Measurements from ENCODE around the gene ZAR1L.
"Not testable (repeated sequence)": the region's sequence is repeated elsewhere in the genome, so short reads cannot be mapped to it uniquely, and the experiment has no call there.

Gene ZAR1L

GRCh38 chr13:32315238-32316027, at the start of gene ZAR1L, which contains the start of gene BRCA2:
Gene ZAR1L, minus strand, starts transcription at chr13:32315363. Its CDS starts 3,438 bp downstream, at chr13:32311925.
Gene BRCA2, plus strand, starts transcription at chr13:32315508. Its CDS starts 953 bp downstream, at chr13:32316461.
- peak; percentile 78 for DNase-seq (ENCODE audit: extremely low read depth in 1 of 2, low read depth in 1 of 2)

- no peak for DNase-seq (ENCODE audit: extremely low read depth in 1 of 2, low read depth in 1 of 2)
These were observed 47.4 kb upstream of the ZAR1L start for GRCh38 chr13:32362574-32362973.

GRCh38 chr13:32355935-32356334, 40.8 kb upstream of the ZAR1L start:
- not testable (repeated sequence) for DNase-seq (ENCODE audit: extremely low read depth in 1 of 2, low read depth in 1 of 2)

GRCh38 chr13:32354040-32354439, 38.9 kb upstream of the ZAR1L start:
- DNase-seq (ENCODE audit: extremely low read depth in 1 of 2, low read depth in 1 of 2): no peak

- not testable (repeated sequence) for DNase-seq (ENCODE audit: extremely low read depth in 1 of 2, low read depth in 1 of 2)
These were observed 35.8 kb upstream of the ZAR1L start for GRCh38 chr13:32350839-32351441.

- no peak for DNase-seq (ENCODE audit: extremely low read depth in 1 of 2, low read depth in 1 of 2)
These were observed 32.5 kb upstream of the ZAR1L start for GRCh38 chr13:32347651-32348050.

- DNase-seq (ENCODE audit: extremely low read depth in 1 of 2, low read depth in 1 of 2): no peak
These were observed 25.8 kb upstream of the ZAR1L start for GRCh38 chr13:32340914-32341313.

- DNase-seq (ENCODE audit: extremely low read depth in 1 of 2, low read depth in 1 of 2): no peak
These were observed 19.5 kb upstream of the ZAR1L start for GRCh38 chr13:32334671-32335070.

GRCh38 chr13:32330441-32330840, 15.3 kb upstream of the ZAR1L start:
- DNase-seq (ENCODE audit: extremely low read depth in 1 of 2, low read depth in 1 of 2): no peak

- no peak for DNase-seq (ENCODE audit: extremely low read depth in 1 of 2, low read depth in 1 of 2)
These were observed 8.7 kb upstream of the ZAR1L start for GRCh38 chr13:32323912-32324311.

GRCh38 chr13:32320528-32320927, 5.4 kb upstream of the ZAR1L start:
- DNase-seq (ENCODE audit: extremely low read depth in 1 of 2, low read depth in 1 of 2): no peak

GRCh38 chr13:32317716-32318465, 2.7 kb upstream of the ZAR1L start:
- DNase-seq (ENCODE audit: extremely low read depth in 1 of 2, low read depth in 1 of 2): no peak

GRCh38 chr13:32316501-32316900, 1.3 kb upstream of the ZAR1L start:
- DNase-seq (ENCODE audit: extremely low read depth in 1 of 2, low read depth in 1 of 2): no peak

GRCh38 chr13:32316028-32316339, 821 bp upstream of the ZAR1L start:
- DNase-seq (ENCODE audit: extremely low read depth in 1 of 2, low read depth in 1 of 2): no peak

- peak; percentile 24 to 62 for DNase-seq (ENCODE audit: extremely low read depth in 1 of 2, low read depth in 1 of 2)
These were observed 609 bp downstream of the ZAR1L start for GRCh38 chr13:32314271-32315237.

- no peak for DNase-seq (ENCODE audit: extremely low read depth in 1 of 2, low read depth in 1 of 2)
These were observed 3.8 kb downstream of the ZAR1L start for GRCh38 chr13:32311188-32311897.

GRCh38 chr13:32310134-32310706, 4.9 kb downstream of the ZAR1L start:
- no peak for DNase-seq (ENCODE audit: extremely low read depth in 1 of 2, low read depth in 1 of 2)

- no peak for DNase-seq (ENCODE audit: extremely low read depth in 1 of 2, low read depth in 1 of 2)
These were observed 5.6 kb downstream of the ZAR1L start for GRCh38 chr13:32309312-32310133.

GRCh38 chr13:32305646-32306045, 9.5 kb downstream of the ZAR1L start:
- DNase-seq (ENCODE audit: extremely low read depth in 1 of 2, low read depth in 1 of 2): no peak
